ENCODE results near the gene NEFH. TPM values are rescaled to one million over a fixed set of nuclear protein-coding genes. Genes with fewer than 3 reads are reported as not detected.
"Not testable (repeated sequence)": the region's sequence is repeated elsewhere in the genome, so short reads cannot be mapped to it uniquely, and the experiment has no call there.

Gene NEFH
- total and polyA plus RNA-seq, 5 experiments from 2014 or later, result 0.27 to 0.67 (median 0.47) TPM

- Mint-ChIP-seq H3K36me3 (peaks cover 3 to 5% (median 3%) of the 10 kb centered on the region in 3 donors), H3K4me3 (no peak overlapping the region), H3K9me3 (no peaks in the 10 kb centered on the region), H3K27ac (no peak overlapping the region), H3K27me3 (peaks cover 6 to 19% (median 13%) of the 10 kb centered on the region in 5 donors), H3K4me1 (peaks cover 3 to 26% (median 6%) of the 10 kb centered on the region in 4 donors)
- POLR2A ChIA-PET, result interaction anchor here (1.0 kb wide), 1 partner anchor 19 kb away, joined by 7 read pairs; no protein-coding TSS in a partner anchor
- no peak for ATAC-seq
- DNase-seq, result no peak
These were observed 5.4 kb downstream of the NEFH start for GRCh38 chr22:29485448-29485847.

GRCh38 chr22:29487426-29487986 lies 7.5 kb downstream of the NEFH start:
- H3K4me3 Mint-ChIP-seq, result no peak overlapping the region
- peaks cover 0 to 4% (median 0%) of the 10 kb centered on the region in 5 donors for H3K27me3 Mint-ChIP-seq
- POLR2A ChIA-PET, result interaction anchor here (0.7 kb wide), 1 partner anchor 16 kb away, joined by 3 read pairs; no protein-coding TSS in a partner anchor
- no peak for ATAC-seq
- H3K36me3 Mint-ChIP-seq, result peaks cover 0 to 3% (median 3%) of the 10 kb centered on the region in 3 donors
- no peak for DNase-seq
- no peak overlapping the region for H3K27ac Mint-ChIP-seq
- peaks cover 0 to 19% (median 0%) of the 10 kb centered on the region in 4 donors for H3K4me1 Mint-ChIP-seq
- H3K9me3 Mint-ChIP-seq, result no peaks in the 10 kb centered on the region

GRCh38 chr22:29489127-29489780 lies 9.2 kb downstream of the NEFH start:
- POLR2A ChIA-PET, H3K27ac Mint-ChIP-seq, H3K4me3 Mint-ChIP-seq, ATAC-seq, DNase-seq, H3K27me3 Mint-ChIP-seq, H3K36me3 Mint-ChIP-seq, H3K9me3 Mint-ChIP-seq: not testable (repeated sequence)
- H3K4me1 Mint-ChIP-seq, result peaks cover 0 to 19% (median 0%) of the 10 kb centered on the region in 4 donors

GRCh38 chr22:29491012-29491411 lies 11.0 kb downstream of the NEFH start:
- no peak for DNase-seq
- peaks cover 0 to 4% (median 0%) of the 10 kb centered on the region in 5 donors for H3K27me3 Mint-ChIP-seq
- peaks cover 0 to 12% (median 7%) of the 10 kb centered on the region in 3 donors for H3K36me3 Mint-ChIP-seq
- H3K27ac Mint-ChIP-seq, result no peak overlapping the region
- H3K9me3 Mint-ChIP-seq, result peaks cover 0 to 4% (median 0%) of the 10 kb centered on the region in 9 donors
- no peak for ATAC-seq
- peaks cover 0 to 19% (median 0%) of the 10 kb centered on the region in 4 donors for H3K4me1 Mint-ChIP-seq
- POLR2A ChIA-PET, result no interaction called here
- no peak overlapping the region for H3K4me3 Mint-ChIP-seq

- Mint-ChIP-seq H3K4me3 (no peak overlapping the region), H3K27ac (no peak overlapping the region), H3K9me3 (peaks cover 0 to 4% (median 0%) of the 10 kb centered on the region in 9 donors), H3K36me3 (peaks cover 0 to 12% (median 4%) of the 10 kb centered on the region in 3 donors), H3K4me1 (peaks cover 0 to 15% (median 0%) of the 10 kb centered on the region in 4 donors), H3K27me3 (peaks cover 0 to 4% (median 0%) of the 10 kb centered on the region in 5 donors)
- ATAC-seq (no peak), DNase-seq (no peak)
- POLR2A ChIA-PET, result no interaction called here
These were observed 13.6 kb downstream of the NEFH start for GRCh38 chr22:29493636-29494035.

GRCh38 chr22:29499852-29500251 lies 19.8 kb downstream of the NEFH start:
- Mint-ChIP-seq H3K4me1 (no peaks in the 10 kb centered on the region), H3K9me3 (no peaks in the 10 kb centered on the region), H3K27me3 (no peaks in the 10 kb centered on the region), H3K4me3 (no peak overlapping the region), H3K27ac (no peak overlapping the region), H3K36me3 (peaks cover 0 to 29% (median 7%) of the 10 kb centered on the region in 3 donors)
- ATAC-seq (no peak), DNase-seq (no peak)
- POLR2A ChIA-PET, result no interaction called here

- ATAC-seq (no peak), DNase-seq (no peak)
- peak overlapping the region in 1 of 10 donors; percentile 18 for H3K27ac Mint-ChIP-seq
- H3K4me3 Mint-ChIP-seq, result no peak overlapping the region
- POLR2A ChIA-PET, result no interaction called here
- H3K36me3 Mint-ChIP-seq, result peaks cover 5 to 63% (median 8%) of the 10 kb centered on the region in 3 donors
- H3K27me3 Mint-ChIP-seq, result no peaks in the 10 kb centered on the region
- no peaks in the 10 kb centered on the region for H3K4me1 Mint-ChIP-seq
- H3K9me3 Mint-ChIP-seq, result no peaks in the 10 kb centered on the region
These were observed 23.9 kb downstream of the NEFH start for GRCh38 chr22:29503811-29504372.

GRCh38 chr22:29509298-29509697 lies 29.3 kb downstream of the NEFH start:
- DNase-seq (no peak), ATAC-seq (no peak)
- Mint-ChIP-seq H3K27ac (peak overlapping the region in 3 of 10 donors; percentile 25 to 73 (median 43)), H3K27me3 (no peaks in the 10 kb centered on the region), H3K9me3 (no peaks in the 10 kb centered on the region), H3K4me1 (peaks cover 0 to 2% (median 0%) of the 10 kb centered on the region in 4 donors), H3K4me3 (no peak overlapping the region), H3K36me3 (peaks cover 5 to 84% (median 10%) of the 10 kb centered on the region in 3 donors)
- POLR2A ChIA-PET, result no interaction called here

- ATAC-seq (no peak), DNase-seq (no peak)
- H3K27ac Mint-ChIP-seq, result peak overlapping the region in 3 of 10 donors; percentile 17 to 66 (median 38)
- H3K4me3 Mint-ChIP-seq, result no peak overlapping the region
- H3K27me3 Mint-ChIP-seq, result no peaks in the 10 kb centered on the region
- no peaks in the 10 kb centered on the region for H3K9me3 Mint-ChIP-seq
- peaks cover 0 to 2% (median 0%) of the 10 kb centered on the region in 4 donors for H3K4me1 Mint-ChIP-seq
- POLR2A ChIA-PET, result no interaction called here
- H3K36me3 Mint-ChIP-seq, result peaks cover 5 to 89% (median 10%) of the 10 kb centered on the region in 3 donors
These were observed 29.8 kb downstream of the NEFH start for GRCh38 chr22:29509815-29510214.

- DNase-seq (no peak), ATAC-seq (no peak)
- H3K27me3 Mint-ChIP-seq, result no peaks in the 10 kb centered on the region
- POLR2A ChIA-PET, result no interaction called here
- H3K27ac Mint-ChIP-seq, result peak overlapping the region in 5 of 10 donors; percentile 3 to 73 (median 60)
- H3K36me3 Mint-ChIP-seq, result peaks cover 5 to 90% (median 16%) of the 10 kb centered on the region in 3 donors
- no peak overlapping the region for H3K4me3 Mint-ChIP-seq
- H3K9me3 Mint-ChIP-seq, result no peaks in the 10 kb centered on the region
- H3K4me1 Mint-ChIP-seq, result peaks cover 0 to 2% (median 0%) of the 10 kb centered on the region in 4 donors
These were observed 30.5 kb downstream of the NEFH start for GRCh38 chr22:29510542-29510941.

GRCh38 chr22:29511126-29511862 lies 31.3 kb downstream of the NEFH start:
- POLR2A ChIA-PET, result interaction anchor here (1.7 kb wide), 1 partner anchor 42 kb away, joined by 4 read pairs; the partner anchor contains the start of gene THOC5
- no peak for ATAC-seq
- Mint-ChIP-seq H3K4me1 (peaks cover 0 to 2% (median 0%) of the 10 kb centered on the region in 4 donors), H3K9me3 (no peaks in the 10 kb centered on the region), H3K27me3 (no peaks in the 10 kb centered on the region), H3K4me3 (no peak overlapping the region), H3K36me3 (peaks cover 5 to 91% (median 22%) of the 10 kb centered on the region in 3 donors), H3K27ac (peak overlapping the region in 3 of 10 donors; percentile 40 to 60 (median 56))
- DNase-seq, result no peak

- H3K4me3 Mint-ChIP-seq, result no peak overlapping the region
- H3K4me1 Mint-ChIP-seq, result peaks cover 0 to 2% (median 0%) of the 10 kb centered on the region in 4 donors
- POLR2A ChIA-PET, result interaction anchor here (1.7 kb wide), 1 partner anchor 41 kb away, joined by 4 read pairs; the partner anchor contains the start of gene THOC5
- no peak overlapping the region for H3K27ac Mint-ChIP-seq
- no peaks in the 10 kb centered on the region for H3K27me3 Mint-ChIP-seq
- ATAC-seq (no peak), DNase-seq (no peak)
- peaks cover 0 to 91% (median 23%) of the 10 kb centered on the region in 3 donors for H3K36me3 Mint-ChIP-seq
- H3K9me3 Mint-ChIP-seq, result no peaks in the 10 kb centered on the region
These were observed 32.0 kb downstream of the NEFH start for GRCh38 chr22:29512031-29512430.
